K562 (cell line): ENCODE results near the gene CCDC33.

Source experiments
- CTCF ChIP-seq, 3 experiments: IDR thresholded peaks in 2 of 3; conservative IDR thresholded peaks in 1 of 3; 2 replicates each; pipeline ENCODE4 v1.5.1; 2011 to 2012; ENCODE audit warnings: low read length in 3 of 3, mild to moderate bottlenecking in 3 of 3, control low read depth in 2 of 3, improper control_type of control experiment in 1 of 3, inconsistent platforms in 1 of 3, low read depth in 1 of 3, mixed read lengths in 1 of 3, moderate library complexity in 1 of 3; ENCODE audit not compliant: insufficient read depth in 2 of 3
- PATZ1 ChIP-seq: fragments of 250-450 bp; sonication (Bioruptor Pico); IDR thresholded peaks from 2 replicates; pipeline ENCODE4 v1.5.0; 2020; ENCODE audit warnings: mild to moderate bottlenecking, borderline replicate concordance

- TF ChIP-seq PATZ1: no peak
- TF ChIP-seq CTCF (IDR thresholded peaks at IDR 0.05 in 2 of 3, conservative IDR thresholded peaks at IDR 0.05 in 1 of 3; ENCODE audit: insufficient read depth in 2 of 3, low read depth in 1 of 3, low read length in 3 of 3): no peak
Observed at GRCh38 chr15:74314795-74315438, 78.8 kb downstream of the CCDC33 start.
